ENCODE results near the gene PARD6G. TPM values are rescaled to one million over a fixed set of nuclear protein-coding genes. Genes with fewer than 3 reads are reported as not detected.

PARD6G gene
- total RNA-seq, 3 donors from 2014 or later = 0.58 to 8.5 (median 2.0) TPM

- no peak for TF ChIP-seq CTCF (IDR thresholded peaks at IDR 0.05)
- DNase-seq (peak; percentile 11 to 51 (median 43)), ATAC-seq (no peak)
- Histone ChIP-seq H3K36me3 (ENCODE audit: low read depth) (no peaks in the 10 kb centered on the region), H3K9me3 (no peaks in the 10 kb centered on the region), H3K4me1 (ENCODE audit: low read depth) (peaks cover 12% of the 10 kb centered on the region), H3K4me3 (no peak overlapping the region)
- intact Hi-C loops (cut with DNase I, micrococcal nuclease) = no loop called here
Observed at GRCh38 chr18:80108121-80108536, 139.2 kb downstream of the PARD6G start.

GRCh38 chr18:80107426-80107825, 139.9 kb downstream of the PARD6G start:
- no peaks in the 10 kb centered on the region for H3K9me3 ChIP-seq
- intact Hi-C loops (cut with DNase I, micrococcal nuclease) = no loop called here
- no peak for ATAC-seq
- peaks cover 12% of the 10 kb centered on the region for H3K4me1 ChIP-seq (ENCODE audit: low read depth)
- no peaks in the 10 kb centered on the region for H3K36me3 ChIP-seq (ENCODE audit: low read depth)
- H3K4me3 ChIP-seq = no peak overlapping the region
- DNase-seq = no peak
- no peak for TF ChIP-seq CTCF (IDR thresholded peaks at IDR 0.05)

Other genes with a start within 250 kb of the PARD6G start
- gene RBFA, start 213.1 kb downstream of the PARD6G start, total RNA-seq = 10 to 100 TPM; 14.5 to 19.1 (median 18.4) TPM
- gene ADNP2, start 138.3 kb downstream of the PARD6G start, total RNA-seq = 10 to 100 TPM; 16.7 to 18.3 (median 17.7) TPM

Measured in mucosa of descending colon (tissue), 3 donors.